Suprapubic skin (tissue), 4 donors: ENCODE data around the gene RUFY3. TPM values are rescaled to one million over a fixed set of nuclear protein-coding genes. Genes with fewer than 3 reads are reported as not detected.

Source experiments
- DNase-seq, 2 donors: peaks; one replicate each; pipeline ENCODE4 v3.0.0-alpha.2; 2019; ENCODE audit warnings: low spot score in 2 of 2
- H3K27ac ChIP-seq: fragments of 200-600 bp; sonication (generic); one replicate; pipeline ENCODE4 v1.5.1; 2019
- H3K27me3 ChIP-seq: fragments of 200-600 bp; sonication (generic); one replicate; pipeline ENCODE4 v1.5.1; 2019
- H3K36me3 ChIP-seq: fragments of 200-600 bp; sonication (generic); one replicate; pipeline ENCODE4 v1.5.1; 2019
- H3K4me1 ChIP-seq: fragments of 200-600 bp; sonication (generic); one replicate; pipeline ENCODE4 v1.5.1; 2019
- H3K4me3 ChIP-seq: fragments of 200-600 bp; sonication (generic); one replicate; pipeline ENCODE4 v1.5.1; 2019; ENCODE audit warnings: mild to moderate bottlenecking
- H3K9me3 ChIP-seq: fragments of 200-600 bp; sonication (generic); one replicate; pipeline ENCODE4 v1.5.1; 2019
- CTCF ChIP-seq, 2 donors: fragments of 200-600 bp in 1 of 2; fragments of 450-650 bp in 1 of 2; sonication (generic) in 1 of 2; IDR thresholded peaks; one replicate each; pipeline ENCODE4 v1.5.1; 2016 to 2019; ENCODE audit warnings: antibody characterized with exemption in 2 of 2, mild to moderate bottlenecking in 1 of 2, moderate library complexity in 1 of 2
- EP300 ChIP-seq: sonication (generic); formaldehyde crosslinking; IDR thresholded peaks from one replicate; pipeline ENCODE4 v1.6.1; 2017; ENCODE audit warnings: antibody characterized with exemption
- POLR2A ChIP-seq, 2 donors: fragments of 450-650 bp; IDR thresholded peaks; one replicate each; pipeline ENCODE4 v1.6.1; 2017; ENCODE audit warnings: antibody characterized with exemption in 2 of 2, mild to moderate bottlenecking in 2 of 2, moderate library complexity in 2 of 2
- POLR2AphosphoS5 ChIP-seq, 3 donors: sonication (generic); formaldehyde crosslinking; IDR thresholded peaks; one replicate each; pipeline ENCODE4 v1.6.1; 2017; ENCODE audit warnings: antibody characterized with exemption in 3 of 3
- WGBS: methylation state at CpG from one replicate; pipeline ENCODE4 v1.1.5; 2018; 5-methylcytosine and 5-hydroxymethylcytosine counted together
- total RNA-seq, 4 donors: library from RNA; depleted of rRNA; stranded (reverse); fragments of >200 nt; gene quantifications; one replicate each; pipeline ENCODE4 v1.1.0, GENCODE V29; 2016

The RUFY3 gene
- total RNA-seq, 4 donors from 2014 or later = 53.2 to 155 (median 68.1) TPM

- Histone ChIP-seq H3K27ac (peak overlapping the region; percentile 65), H3K27me3 (no peaks in the 10 kb centered on the region)
Measured at GRCh38 chr4:70713453-70714078, 8.2 kb upstream of the RUFY3 start.

GRCh38 chr4:70714079-70714887 lies 7.5 kb upstream of the RUFY3 start:
- no peaks in the 10 kb centered on the region for H3K27me3 ChIP-seq
- H3K9me3 ChIP-seq = no peaks in the 10 kb centered on the region
- no peak for DNase-seq
- H3K4me1 ChIP-seq = peaks cover 51% of the 10 kb centered on the region
- H3K27ac ChIP-seq = peak overlapping the region; percentile 65
- WGBS = 73% methylated on average over 5 of the region's 5 CpGs
- H3K36me3 ChIP-seq = no peaks in the 10 kb centered on the region
- no peak for TF ChIP-seq POLR2A (IDR thresholded peaks at IDR 0.05)
- no peak for TF ChIP-seq CTCF (IDR thresholded peaks at IDR 0.05)
- TF ChIP-seq EP300 = no peak
- no peak for TF ChIP-seq POLR2AphosphoS5 (IDR thresholded peaks at IDR 0.05)
- H3K4me3 ChIP-seq = peak overlapping the region; percentile 7

More at GRCh38 chr4:70713453-70714078, 8.2 kb upstream of the RUFY3 start:
- Histone ChIP-seq H3K36me3 (no peaks in the 10 kb centered on the region), H3K4me1 (peaks cover 45% of the 10 kb centered on the region), H3K4me3 (peak overlapping the region; percentile 7), H3K9me3 (no peaks in the 10 kb centered on the region)
- no peak for DNase-seq
- TF ChIP-seq EP300 = no peak
- no peak for TF ChIP-seq POLR2A (IDR thresholded peaks at IDR 0.05)
- no peak for TF ChIP-seq POLR2AphosphoS5 (IDR thresholded peaks at IDR 0.05)
- TF ChIP-seq CTCF (IDR thresholded peaks at IDR 0.05) = no peak
- 58% methylated on average over 7 of the region's 7 CpGs for WGBS

- Histone ChIP-seq H3K27me3 (no peaks in the 10 kb centered on the region), H3K4me1 (peaks cover 59% of the 10 kb centered on the region), H3K36me3 (no peaks in the 10 kb centered on the region), H3K27ac (no peak overlapping the region), H3K9me3 (no peaks in the 10 kb centered on the region), H3K4me3 (no peak overlapping the region)
- no peak for TF ChIP-seq POLR2A (IDR thresholded peaks at IDR 0.05)
- no peak for TF ChIP-seq EP300
- TF ChIP-seq CTCF (IDR thresholded peaks at IDR 0.05) = no peak
- no peak for TF ChIP-seq POLR2AphosphoS5 (IDR thresholded peaks at IDR 0.05)
- 82% methylated on average over 6 of the region's 6 CpGs for WGBS
- DNase-seq = no peak
Measured at GRCh38 chr4:70715097-70715496, 6.7 kb upstream of the RUFY3 start.

GRCh38 chr4:70718811-70719604 lies 2.8 kb upstream of the RUFY3 start:
- H3K27me3 ChIP-seq = no peaks in the 10 kb centered on the region
- WGBS = 50% methylated on average over 13 of the region's 13 CpGs
- H3K4me3 ChIP-seq = peak overlapping the region; percentile 5
- peaks cover 50% of the 10 kb centered on the region for H3K4me1 ChIP-seq
- TF ChIP-seq POLR2AphosphoS5 (IDR thresholded peaks at IDR 0.05) (peak in 1 of 3 donors; percentile 45), POLR2A (IDR thresholded peaks at IDR 0.05) (no peak)
- H3K27ac ChIP-seq = peak overlapping the region; percentile 51
- H3K36me3 ChIP-seq = no peaks in the 10 kb centered on the region
- no peaks in the 10 kb centered on the region for H3K9me3 ChIP-seq
- DNase-seq = no peak

- no peaks in the 10 kb centered on the region for H3K9me3 ChIP-seq
- peaks cover 5% of the 10 kb centered on the region for H3K36me3 ChIP-seq
- peak overlapping the region; percentile 74 for H3K27ac ChIP-seq
- DNase-seq = no peak
- H3K4me1 ChIP-seq = peaks cover 45% of the 10 kb centered on the region
- whole genome bisulfite sequencing = 66% methylated on average over 7 of the region's 7 CpGs
- TF ChIP-seq EP300 (no peak), CTCF (IDR thresholded peaks at IDR 0.05) (no peak), POLR2AphosphoS5 (IDR thresholded peaks at IDR 0.05) (no peak), POLR2A (IDR thresholded peaks at IDR 0.05) (no peak)
- H3K4me3 ChIP-seq = peak overlapping the region; percentile 41
- H3K27me3 ChIP-seq = no peaks in the 10 kb centered on the region
Measured at GRCh38 chr4:70722199-70722791, 531 bp downstream of the RUFY3 start.
